SIG-M5 treated with dmso at 0.1 percent for 504 hours (cell line): ENCODE measurements around the gene KCNMA1.

Source experiments
- DNase-seq: peaks from one replicate; lab custom pipeline; 2025; ENCODE audit not compliant: unreplicated experiment; lab: John Stamatoyannopoulos, UW

Gene KCNMA1

DNA sequence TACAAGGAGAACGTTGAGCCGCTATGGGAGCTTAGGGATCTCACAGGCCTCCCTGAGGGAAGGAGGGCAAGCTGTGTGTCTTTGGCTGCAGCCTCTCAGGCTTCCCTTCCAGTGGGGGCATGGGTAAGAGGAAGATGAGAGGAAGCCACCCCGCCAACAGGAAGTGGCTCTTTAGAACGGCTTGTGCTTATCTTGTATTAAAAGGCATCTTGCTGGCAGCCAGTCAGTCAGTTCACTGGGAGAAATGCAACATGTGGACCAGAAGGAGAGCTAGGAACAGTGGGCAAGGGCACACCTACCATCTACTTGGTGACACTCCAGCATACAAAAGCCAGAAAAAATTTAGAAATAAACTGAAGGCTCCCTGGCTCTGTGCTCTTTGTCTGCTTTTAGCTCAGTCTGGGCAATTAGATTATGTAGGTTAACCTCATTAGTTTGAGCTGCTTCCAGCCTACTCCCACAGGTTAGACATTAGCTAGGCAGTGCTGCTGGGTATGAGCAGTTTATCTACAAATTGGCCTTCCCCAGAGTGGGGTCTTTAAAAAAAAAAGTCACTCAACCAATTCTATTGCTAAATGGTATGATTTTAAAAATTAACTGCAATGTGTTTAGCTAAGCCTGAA, 595.9 kb downstream of the KCNMA1 start:
- DNase-seq = peak; percentile 17

DNA sequence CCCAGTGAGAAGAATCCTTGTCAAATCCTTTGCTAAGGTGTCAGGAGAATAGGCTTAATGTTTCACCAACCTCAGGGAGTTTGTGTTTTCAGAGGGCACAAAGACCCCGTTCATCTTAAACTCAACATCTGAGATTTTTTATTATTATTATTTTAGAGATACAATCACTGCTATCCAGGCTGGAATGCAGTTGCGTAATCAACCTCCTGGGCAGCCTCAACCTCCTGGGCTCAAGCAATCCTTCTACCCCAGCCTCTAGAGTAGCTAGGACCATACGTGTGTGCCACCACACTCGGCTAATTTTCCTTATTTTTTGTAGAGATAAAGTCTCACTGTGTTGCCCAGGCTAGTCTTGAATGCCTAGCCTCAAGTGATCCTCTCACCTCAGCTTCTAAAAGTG, 599.2 kb downstream of the KCNMA1 start:
- DNase-seq = no peak

DNA sequence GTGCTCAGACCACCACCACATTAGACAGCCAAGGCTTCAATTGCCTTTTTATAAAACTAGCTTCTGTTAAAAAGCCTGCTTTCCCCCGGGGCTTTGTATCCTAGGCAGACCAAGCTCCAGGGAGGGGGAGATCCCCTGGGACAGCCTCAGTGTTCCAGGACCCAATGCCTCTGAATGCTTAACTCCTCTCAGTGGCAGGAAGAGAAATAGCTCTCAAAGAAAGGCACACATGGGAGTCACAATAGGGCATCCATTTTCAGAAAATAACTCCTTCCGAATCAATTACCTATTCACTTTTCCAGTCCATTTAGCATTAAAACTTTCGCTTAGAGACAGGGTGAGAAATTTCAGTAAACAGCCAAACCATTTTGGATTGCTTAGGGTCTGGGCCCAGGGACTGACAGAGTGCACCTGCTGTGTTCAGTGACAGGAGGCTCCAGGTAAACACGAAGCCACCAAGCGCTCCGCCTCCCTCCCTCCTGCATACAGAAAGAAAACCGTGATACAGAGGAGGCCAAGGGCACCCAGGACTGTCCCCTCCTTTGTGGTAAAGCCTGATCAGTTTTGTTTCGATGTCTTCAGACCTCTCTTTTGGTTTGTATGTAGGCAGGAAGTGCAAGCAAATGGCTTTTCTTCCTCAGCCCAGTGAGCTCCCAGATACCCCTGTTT, 599.7 kb downstream of the KCNMA1 start:
- no peak for DNase-seq

DNA sequence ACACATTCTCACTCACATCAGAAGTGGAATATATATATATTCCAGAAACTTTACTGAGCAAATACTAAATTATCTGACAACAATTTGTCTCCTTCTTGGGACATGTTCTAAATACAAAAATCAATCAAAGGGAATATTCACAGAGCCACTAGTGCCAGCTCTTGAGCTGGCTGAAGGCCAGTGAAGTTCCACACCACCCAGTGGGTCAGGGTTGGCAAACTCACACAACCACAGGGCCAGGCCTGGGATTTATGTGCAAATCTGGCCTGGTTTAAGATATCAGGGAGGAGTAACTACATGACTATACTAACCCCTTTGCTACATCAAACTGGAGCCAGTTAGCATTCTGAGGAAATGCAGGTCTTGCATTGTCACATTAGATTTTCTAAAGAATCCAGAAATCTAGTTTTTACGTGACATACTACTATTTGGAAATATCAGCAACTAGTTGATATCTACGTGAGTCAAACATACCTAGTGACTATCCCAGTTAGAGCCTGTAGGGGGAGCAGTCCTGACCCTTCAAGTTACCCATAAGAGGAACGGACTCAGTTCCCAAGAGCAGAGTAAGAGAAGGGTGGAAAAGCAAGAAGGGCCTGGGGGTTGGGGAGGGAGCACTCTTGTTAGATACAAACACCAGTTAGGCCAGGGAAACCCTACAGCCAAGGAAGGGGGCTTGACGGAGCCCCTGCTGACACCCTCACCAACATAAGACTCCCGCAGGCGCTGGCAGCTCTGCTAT, 600.4 kb downstream of the KCNMA1 start:
- peak; percentile 45 for DNase-seq

DNA sequence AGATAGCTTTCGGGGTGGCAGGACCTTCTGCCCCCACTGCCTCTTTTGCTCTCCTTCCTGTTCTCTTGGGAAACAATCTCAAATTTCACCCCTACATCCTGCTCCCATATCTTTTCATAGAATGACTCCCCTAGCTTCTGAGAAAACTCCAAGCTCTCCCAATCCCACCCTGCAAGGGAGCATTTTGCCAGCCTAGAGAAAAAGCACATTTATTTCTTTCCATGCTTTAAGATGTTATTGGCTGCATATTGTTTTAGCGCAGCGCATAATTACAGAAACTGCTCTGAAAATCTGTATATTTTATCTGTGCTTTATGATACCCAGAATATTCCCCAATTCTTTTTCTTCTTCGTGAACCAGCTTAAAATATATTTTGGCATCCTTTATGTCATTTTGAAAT, 601.3 kb downstream of the KCNMA1 start:
- DNase-seq = no peak

DNA sequence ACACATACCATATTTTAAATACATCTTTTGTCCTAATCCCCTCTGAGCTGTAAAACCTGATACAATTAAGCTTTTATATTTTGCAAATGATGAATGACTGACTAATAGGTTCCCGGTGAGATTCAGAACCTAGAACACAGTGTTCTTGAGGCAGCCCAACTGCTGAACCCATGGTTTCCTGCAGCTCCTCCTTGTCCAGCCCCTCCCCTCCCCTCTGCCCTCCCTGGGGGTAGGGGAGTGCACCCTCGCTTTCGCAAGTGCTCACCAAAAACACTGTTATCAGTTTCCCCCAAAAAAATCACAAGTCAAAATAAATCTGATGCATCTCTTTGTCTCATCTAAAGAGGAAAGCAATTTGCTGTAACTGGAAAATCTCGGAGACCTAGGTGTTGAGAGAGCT, 602.8 kb downstream of the KCNMA1 start:
- no peak for DNase-seq

DNA sequence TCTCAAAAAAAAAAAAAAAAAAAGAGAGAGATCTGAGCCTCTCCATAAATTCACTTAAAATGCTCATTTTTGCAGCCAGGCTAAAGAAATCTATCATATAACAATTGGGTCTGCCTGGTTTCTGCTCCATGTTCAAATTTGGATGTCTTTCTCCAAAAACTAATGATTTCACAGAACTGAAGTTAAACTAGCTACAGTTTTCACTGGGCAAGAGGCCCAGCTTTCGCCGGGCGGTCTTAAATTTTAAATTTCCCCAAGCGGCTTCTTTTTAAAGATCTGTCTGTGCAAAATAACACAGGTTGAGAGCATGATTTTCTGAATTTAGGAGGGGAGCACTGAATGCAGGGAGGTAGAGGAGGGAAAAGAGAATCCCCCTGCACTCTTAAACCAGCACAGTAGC, 603.4 kb downstream of the KCNMA1 start:
- DNase-seq = no peak

DNA sequence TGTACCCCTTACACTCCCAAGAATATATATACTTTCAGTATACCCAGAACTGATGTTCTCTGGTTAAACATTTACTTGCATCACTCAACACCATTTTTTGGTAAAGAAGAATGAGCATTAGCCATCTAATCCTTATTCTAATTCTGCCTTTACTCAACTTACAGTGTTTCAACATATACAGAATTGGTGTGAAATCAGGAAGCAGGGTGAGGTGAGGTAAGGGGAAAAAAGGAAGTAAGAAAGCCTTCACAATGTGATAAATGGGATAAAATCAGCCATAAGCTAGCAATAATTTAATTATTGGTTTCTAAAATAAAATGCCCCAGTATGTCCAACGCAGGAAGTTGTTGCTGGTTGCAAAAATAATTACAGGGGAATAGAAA, 605.4 kb downstream of the KCNMA1 start:
- peak; percentile 53 for DNase-seq

DNA sequence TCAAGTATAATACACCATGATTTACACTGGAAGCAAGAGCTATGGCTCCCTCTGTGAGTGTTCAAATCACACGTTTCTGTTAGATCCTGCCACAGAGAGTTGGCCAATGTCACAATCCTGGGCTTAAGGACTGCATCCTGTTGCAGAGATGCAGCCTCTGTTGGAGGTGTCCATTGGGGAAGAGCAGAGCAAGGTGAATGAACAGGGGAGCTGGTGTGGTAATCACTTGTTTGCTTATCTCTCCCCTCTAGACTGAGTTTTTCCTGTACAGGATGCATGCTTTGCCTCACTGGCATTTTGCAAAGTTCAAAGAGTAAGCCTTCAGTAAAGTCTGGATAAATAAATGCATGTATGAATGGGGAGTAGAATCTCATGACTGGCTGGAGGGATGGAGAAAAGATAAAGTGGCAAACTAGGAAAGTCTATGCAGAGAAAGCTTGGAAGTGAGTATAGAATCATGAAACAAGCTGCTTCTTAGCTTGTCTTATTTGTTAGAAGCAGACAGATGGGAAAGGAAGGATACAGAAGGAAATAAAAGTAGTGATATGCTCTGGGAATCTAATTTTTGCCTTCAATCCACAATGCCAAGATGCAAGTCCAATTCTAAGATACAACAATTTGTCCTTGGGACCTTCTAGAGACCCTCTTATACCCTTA, 605.9 kb downstream of the KCNMA1 start:
- DNase-seq = no peak

DNA sequence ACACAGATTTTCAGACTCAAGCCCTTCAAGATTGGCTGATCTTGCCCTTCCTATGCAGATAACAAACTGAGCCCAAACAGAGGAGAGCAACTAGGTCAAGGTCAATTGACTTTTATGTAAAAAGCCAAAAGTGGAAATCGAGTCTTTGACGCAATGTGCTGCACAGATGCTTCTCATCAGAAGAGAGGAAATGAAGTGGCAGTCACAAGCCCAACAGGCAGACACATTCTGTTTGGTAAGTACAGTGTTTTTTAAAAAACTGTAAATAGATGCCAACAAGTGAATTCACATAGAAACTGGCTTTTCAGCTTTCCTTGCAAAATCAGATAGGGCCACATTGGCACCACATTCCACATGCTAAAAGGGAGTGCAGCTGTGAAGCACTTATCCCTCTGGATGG, 606.6 kb downstream of the KCNMA1 start:
- DNase-seq = no peak

DNA sequence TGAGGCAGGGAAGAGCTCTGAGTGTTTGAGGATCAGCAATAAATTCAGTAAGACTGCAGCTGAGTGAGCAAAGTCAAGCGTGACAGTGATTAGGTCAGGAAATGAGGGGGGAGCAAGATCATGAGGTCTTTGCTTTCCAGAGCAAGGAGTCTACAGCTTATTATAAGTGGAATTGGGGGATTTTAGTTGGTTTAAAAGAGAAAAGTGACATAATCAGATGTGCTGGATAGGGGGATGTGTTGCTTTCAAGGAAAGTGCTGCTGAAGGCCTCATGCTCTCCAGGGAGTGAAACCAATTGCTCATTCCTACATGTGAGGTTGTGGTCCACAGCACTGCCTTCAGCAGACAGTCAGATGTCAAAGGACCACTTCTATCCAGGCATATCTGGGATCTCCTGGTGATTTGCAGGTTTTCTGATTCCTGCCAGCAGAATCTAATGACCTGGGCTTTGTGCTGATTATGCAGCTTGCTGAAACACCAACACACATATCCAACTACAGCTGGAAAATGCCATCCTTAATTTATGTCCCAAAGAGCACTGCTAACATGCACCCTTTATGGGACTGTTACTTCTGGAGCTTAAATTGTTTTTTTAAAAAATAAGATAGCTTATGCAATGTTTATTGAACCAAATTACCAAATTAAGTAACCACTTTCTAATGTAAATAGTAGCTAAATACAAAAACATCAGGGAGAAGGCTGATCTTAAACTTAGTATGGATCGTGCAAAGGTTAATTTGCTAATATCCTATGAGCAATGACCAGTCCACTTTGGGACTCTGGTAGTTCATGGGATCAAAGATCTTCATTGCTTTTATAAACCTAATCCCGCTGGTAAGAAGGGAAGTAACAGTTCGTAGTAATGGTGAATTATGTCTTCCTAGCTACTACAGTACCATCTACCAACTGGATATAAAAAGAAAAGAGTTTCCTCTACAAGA, 607.6 kb downstream of the KCNMA1 start:
- DNase-seq = no peak

DNA sequence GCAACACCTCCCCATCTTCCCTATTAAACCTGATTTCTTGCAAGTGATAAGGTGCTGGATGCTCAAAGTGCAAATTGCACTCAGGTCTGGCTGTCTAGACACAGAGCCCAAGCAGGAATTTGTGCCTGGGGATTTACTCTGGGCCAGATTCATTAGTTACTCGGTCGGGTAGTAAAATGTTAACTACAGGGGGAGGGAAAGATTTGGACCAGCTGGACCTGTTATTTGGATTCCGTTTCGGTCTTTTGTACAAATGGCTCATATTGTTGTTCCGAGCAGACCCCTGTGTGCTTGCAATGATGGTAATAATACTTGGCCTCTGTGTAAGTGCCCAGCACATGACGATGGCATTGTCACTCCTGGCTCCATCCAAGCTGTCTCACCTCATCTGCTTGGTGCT, 609.6 kb downstream of the KCNMA1 start:
- no peak for DNase-seq

DNA sequence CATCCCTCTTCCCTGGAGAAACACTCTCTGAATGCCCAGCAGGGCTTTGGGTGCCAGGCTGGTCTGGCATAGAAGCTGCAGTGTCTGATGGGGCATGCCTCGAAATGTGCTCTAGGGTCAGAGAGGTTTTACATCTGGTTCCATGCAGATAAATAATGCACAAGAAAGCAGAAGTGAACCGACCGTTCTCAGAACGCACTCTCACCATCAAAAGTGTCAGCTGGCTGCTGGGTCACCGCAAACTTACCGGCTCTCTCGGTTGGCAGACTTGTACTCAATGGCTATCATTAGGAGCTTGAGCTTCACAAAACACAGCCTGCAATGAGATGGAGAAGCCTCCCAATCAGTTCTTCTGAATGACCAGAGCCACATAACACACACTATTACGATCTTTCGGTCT, 610.0 kb downstream of the KCNMA1 start:
- peak; percentile 3 for DNase-seq

DNA sequence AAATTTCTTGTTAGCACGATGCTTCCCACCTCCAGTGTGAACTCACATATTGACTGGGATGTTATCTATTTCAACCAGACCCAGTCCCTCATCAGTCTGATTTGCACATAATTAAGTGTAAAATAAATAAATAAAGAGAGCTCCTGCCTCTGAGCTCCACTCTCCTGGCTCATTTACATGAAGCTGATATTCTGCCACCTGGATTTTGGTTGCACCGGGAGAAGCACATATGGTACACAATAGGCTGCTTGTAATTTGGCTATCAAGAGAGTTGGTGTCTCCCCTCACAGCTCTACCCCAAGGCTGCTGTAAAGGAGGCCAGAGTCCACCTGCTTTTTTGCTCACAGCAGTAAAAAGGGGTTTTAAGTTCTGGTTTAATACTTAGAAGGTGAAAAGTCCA, 610.5 kb downstream of the KCNMA1 start:
- no peak for DNase-seq

DNA sequence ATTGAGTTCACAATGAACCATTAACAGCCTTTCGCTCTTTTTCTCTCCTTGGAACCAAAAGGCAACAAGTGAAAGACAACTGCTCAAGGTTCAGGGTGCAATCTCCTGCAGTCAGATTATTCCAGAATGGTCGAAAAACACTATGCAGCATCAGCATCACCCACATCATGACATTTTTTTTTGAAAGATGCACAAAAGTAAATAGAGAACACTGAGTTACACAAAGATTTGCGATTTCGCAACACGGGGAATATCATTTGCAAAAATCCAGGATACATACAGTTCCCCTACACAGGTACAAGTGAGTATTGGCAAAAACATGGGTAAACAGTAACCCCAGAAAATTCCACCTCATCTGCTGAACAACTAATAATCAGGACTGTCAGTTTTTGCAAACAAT, 611.5 kb downstream of the KCNMA1 start:
- no peak for DNase-seq

DNA sequence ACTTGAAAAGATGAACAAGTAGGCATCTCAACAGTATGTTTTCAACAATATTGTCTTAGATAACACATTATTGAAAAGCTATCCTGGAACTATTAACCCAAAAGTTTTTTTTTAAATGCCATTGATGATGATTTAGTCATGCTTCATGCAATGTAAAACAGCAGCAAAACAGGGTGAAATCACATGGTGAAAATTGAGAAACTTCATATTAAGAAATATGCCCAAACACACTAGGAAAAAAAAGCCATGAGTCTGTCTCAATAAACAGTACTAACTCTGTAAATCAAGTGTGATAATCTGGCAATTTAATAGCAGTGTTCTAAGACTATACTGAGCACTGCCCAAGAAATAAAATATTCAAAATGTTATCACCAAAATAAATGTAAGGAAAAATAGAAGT, 613.1 kb downstream of the KCNMA1 start:
- DNase-seq = no peak

DNA sequence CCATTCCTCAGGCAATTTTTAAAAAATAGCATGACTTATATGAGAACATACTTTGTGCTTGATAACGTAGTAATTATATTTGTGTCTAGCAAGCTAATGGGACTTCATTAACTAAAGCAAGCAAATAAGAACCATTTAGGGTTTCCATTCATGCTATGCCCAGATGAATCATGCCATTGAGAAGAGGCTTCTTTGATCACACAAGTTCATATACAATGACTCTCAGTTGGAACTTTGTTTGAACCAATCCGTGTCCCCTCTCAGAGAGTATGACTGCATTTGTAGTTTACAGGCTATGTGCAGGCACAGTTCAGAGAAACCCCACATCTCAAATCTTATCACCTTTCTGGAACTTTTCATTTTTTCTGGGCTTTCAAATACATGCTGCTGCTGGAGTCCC, 614.2 kb downstream of the KCNMA1 start:
- DNase-seq = no peak

DNA sequence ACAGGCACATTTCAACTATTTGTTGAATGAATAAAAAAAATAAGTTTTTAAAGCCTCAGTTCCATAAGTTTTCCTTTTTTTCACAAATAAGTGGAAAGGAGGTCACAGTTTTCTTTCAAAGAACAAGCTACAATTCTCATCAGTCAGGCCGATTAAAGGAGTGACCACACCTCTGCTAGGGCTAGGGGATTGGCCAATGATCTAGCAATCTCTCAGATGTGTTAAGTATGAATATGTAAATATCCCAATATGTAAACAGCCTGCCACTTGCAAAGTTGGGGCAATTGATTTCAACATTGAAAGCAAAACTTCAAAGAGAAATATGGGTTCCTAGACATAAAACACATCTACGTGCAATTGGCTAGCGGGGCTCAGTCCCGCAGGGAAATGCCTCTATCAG, 614.9 kb downstream of the KCNMA1 start:
- DNase-seq = no peak

DNA sequence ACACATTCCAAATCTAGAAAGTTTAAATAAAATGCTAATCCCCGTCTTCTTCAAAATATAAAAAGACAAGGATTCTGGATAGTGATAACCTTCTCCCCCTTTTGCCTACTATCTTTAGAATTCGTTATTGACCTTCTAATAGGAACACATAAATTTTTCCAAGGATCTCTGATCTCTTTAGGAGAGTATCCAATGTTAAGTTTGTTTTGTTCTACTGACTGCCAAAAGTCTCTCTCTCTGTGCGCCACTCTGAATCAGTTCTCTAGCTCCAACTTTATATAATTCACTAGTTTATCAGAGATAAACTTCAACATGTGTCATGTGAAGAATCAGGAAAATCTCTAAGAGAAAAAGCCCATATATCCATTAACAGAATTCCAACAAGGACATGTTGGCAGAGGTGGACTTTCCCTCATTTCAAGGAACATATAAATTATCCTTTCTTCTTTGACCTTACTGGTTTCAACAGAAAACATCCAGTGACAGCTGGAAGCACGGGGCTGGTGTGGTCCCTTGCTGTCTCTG, 615.6 kb downstream of the KCNMA1 start:
- no peak for DNase-seq

DNA sequence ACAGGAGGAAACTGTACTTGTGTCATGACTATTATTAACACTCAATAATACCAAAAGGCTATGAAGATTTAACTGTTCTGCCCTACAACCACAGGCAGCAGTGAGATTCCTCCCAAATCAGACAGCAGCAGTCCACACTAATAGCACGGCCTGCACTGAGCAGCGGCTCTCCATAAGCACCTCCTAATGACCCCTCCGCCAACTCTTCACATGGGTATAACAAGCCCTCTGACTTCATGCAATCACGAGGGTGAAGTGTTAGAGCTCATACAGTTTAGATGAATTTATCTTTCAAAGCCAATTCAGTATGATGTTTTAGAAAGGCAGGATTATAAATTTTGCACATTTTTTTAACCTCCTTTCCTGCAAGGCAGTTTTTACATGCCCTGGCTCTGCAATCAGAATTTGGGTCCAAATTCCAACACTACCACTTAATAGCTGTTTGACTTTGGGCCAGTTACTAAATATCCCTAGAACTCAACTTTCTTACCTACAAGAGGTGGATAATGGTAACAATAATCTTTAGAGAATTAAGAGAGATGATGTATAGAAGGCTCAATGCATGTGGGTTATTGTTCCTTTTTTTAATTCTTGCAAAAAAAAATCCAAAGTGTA, 617.1 kb downstream of the KCNMA1 start:
- DNase-seq = no peak
